AG09309 (cell line): ENCODE results near the gene CRHR2.

Experiments used
- DNase-seq: peaks from one replicate; pipeline ENCODE4 v3.0.0-alpha.2; 2010; ENCODE audit warnings: low read depth
- H3K4me3 ChIP-seq: 2 replicates; pipeline ENCODE4 v1.5.1; 2011; ENCODE audit warnings: mild to moderate bottlenecking, low read depth, low read length, moderate library complexity; ENCODE audit not compliant: control insufficient read depth
- CTCF ChIP-seq: IDR thresholded peaks from 2 replicates; pipeline ENCODE4 v1.5.1; 2011; ENCODE audit warnings: mild to moderate bottlenecking, low read depth, low read length, inconsistent platforms; ENCODE audit not compliant: insufficient read depth, control insufficient read depth; ENCODE audit errors: missing control alignments

CRHR2 gene

GRCh38 chr7:30674420-30674819 is 7.8 kb downstream of the CRHR2 start:
- no peak overlapping the region for H3K4me3 ChIP-seq
- TF ChIP-seq CTCF = no peak
- no peak for DNase-seq

GRCh38 chr7:30671793-30672465 is 10.3 kb downstream of the CRHR2 start:
- H3K4me3 ChIP-seq = no peak overlapping the region
- DNase-seq = peak; percentile 1
- no peak for TF ChIP-seq CTCF

- no peak for TF ChIP-seq CTCF
- no peak overlapping the region for H3K4me3 ChIP-seq
- DNase-seq = no peak
Measured at GRCh38 chr7:30668102-30668501, 14.2 kb downstream of the CRHR2 start.

GRCh38 chr7:30667172-30667571 is 15.1 kb downstream of the CRHR2 start:
- no peak overlapping the region for H3K4me3 ChIP-seq
- TF ChIP-seq CTCF = no peak
- no peak for DNase-seq

- TF ChIP-seq CTCF = no peak
Measured at GRCh38 chr7:30665449-30665848, 16.8 kb downstream of the CRHR2 start.

GRCh38 chr7:30665043-30665442 is 17.2 kb downstream of the CRHR2 start:
- DNase-seq = no peak
- H3K4me3 ChIP-seq = no peak overlapping the region
- no peak for TF ChIP-seq CTCF

More at GRCh38 chr7:30665449-30665848, 16.8 kb downstream of the CRHR2 start:
- DNase-seq = no peak
- no peak overlapping the region for H3K4me3 ChIP-seq
